SU-DHL-6 (cell line): Measurements from ENCODE around the gene ZNF382.

ENCODE experiments used
- EZH2phosphoT487 ChIP-seq: fragments of 200-600 bp; sonication (generic), shearing (Covaris generic); conservative IDR thresholded peaks from 2 replicates; pipeline ENCODE4 v1.6.1; 2018; ENCODE audit warnings: mild to moderate bottlenecking, antibody characterized with exemption, low read length, moderate library complexity, mixed read lengths
- TF ChIP-seq, protein P1 (sequence below): fragments of 200-600 bp; sonication (generic); IDR thresholded peaks from one replicate; pipeline ENCODE4 v1.5.1; 2017; ENCODE audit warnings: antibody characterized with exemption, mild to moderate bottlenecking, low read length, moderate library complexity; ENCODE audit not compliant: insufficient read depth, poor library complexity, severe bottlenecking

DNA sequence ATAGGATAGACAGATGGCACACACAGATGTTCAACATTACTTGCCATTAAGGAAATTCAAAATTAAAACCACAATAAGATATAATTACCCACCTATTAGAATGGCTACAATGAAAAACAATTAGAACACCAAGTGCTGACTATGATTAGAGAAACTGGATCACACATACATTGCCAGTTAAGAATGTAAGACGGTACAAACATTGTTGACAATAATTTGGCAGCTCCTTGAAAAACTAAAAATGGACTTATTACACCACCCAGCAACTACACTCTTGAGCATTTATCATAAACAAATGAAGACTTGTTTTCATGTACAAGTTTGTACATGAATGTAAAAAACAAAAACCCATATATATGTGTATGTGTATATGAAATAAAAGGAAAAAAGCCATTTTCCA is 47.8 kb downstream of the ZNF382 start:
- TF ChIP-seq, protein P1, sequence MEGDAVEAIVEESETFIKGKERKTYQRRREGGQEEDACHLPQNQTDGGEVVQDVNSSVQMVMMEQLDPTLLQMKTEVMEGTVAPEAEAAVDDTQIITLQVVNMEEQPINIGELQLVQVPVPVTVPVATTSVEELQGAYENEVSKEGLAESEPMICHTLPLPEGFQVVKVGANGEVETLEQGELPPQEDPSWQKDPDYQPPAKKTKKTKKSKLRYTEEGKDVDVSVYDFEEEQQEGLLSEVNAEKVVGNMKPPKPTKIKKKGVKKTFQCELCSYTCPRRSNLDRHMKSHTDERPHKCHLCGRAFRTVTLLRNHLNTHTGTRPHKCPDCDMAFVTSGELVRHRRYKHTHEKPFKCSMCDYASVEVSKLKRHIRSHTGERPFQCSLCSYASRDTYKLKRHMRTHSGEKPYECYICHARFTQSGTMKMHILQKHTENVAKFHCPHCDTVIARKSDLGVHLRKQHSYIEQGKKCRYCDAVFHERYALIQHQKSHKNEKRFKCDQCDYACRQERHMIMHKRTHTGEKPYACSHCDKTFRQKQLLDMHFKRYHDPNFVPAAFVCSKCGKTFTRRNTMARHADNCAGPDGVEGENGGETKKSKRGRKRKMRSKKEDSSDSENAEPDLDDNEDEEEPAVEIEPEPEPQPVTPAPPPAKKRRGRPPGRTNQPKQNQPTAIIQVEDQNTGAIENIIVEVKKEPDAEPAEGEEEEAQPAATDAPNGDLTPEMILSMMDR = no peak
- no peak for TF ChIP-seq EZH2phosphoT487
